IMR-90 (cell line): Measurements from ENCODE around the gene RPLP1. TPM values are rescaled to one million over a fixed set of nuclear protein-coding genes. Genes with fewer than 3 reads are reported as not detected.

ENCODE experiments used
- ATAC-seq: fragments of 200-7000 bp; cut with Tn5 transposase; 2 replicates; pipeline ENCODE4 v1.9.1; 2020; ENCODE audit warnings: low read depth, mild to moderate bottlenecking, moderate library complexity
- BruUV-seq: library from RNA; stranded (reverse); fragments of 400-500 nt; replicated peaks from 2 replicates; lab custom pipeline; 2021; lab: Mats Ljungman, UMichigan
- CTCF ChIA-PET: fragments of 300-600 bp; formaldehyde crosslinking; extraction: SDS; loops from one replicate; lab custom pipeline; 2021; ENCODE audit warnings: antibody characterized with exemption; lab: Yijun Ruan, JAX
- POLR2A ChIA-PET: fragments of 300-600 bp; sonication (Branson Sonifier 250); formaldehyde crosslinking; loops from one replicate; lab custom pipeline; 2022; ENCODE audit warnings: antibody characterized with exemption; ENCODE audit not compliant: unreplicated experiment; lab: Charles Lee
- DNase-seq: peaks from one replicate; pipeline ENCODE4 v3.0.0; 2013
- H2AFZ ChIP-seq: replicated peaks from 2 replicates; pipeline ENCODE3; 2013; ENCODE audit warnings: low read length, mild to moderate bottlenecking; ENCODE audit not compliant: poor library complexity
- H2AK5ac ChIP-seq: 2 replicates; pipeline ENCODE4 v1.6.1; 2013; ENCODE audit warnings: low read depth, low read length, inconsistent platforms
- H2AK9ac ChIP-seq: replicated peaks from 2 replicates; pipeline ENCODE3; 2013; ENCODE audit warnings: mild to moderate bottlenecking, low read depth, low read length, moderate library complexity; ENCODE audit not compliant: poor library complexity
- H2BK120ac ChIP-seq: 2 replicates; pipeline ENCODE4 v1.6.1; 2013; ENCODE audit warnings: low read depth, low read length, inconsistent platforms
- H2BK15ac ChIP-seq: 3 replicates; pipeline ENCODE4 v1.6.1; 2013; ENCODE audit warnings: low read depth, low read length, inconsistent platforms
- H2BK20ac ChIP-seq: 2 replicates; pipeline ENCODE4 v1.6.1; 2013; ENCODE audit warnings: low read depth, mild to moderate bottlenecking, inconsistent platforms, low read length, moderate library complexity
- H2BK5ac ChIP-seq: 2 replicates; pipeline ENCODE4 v1.6.1; 2013; ENCODE audit warnings: mild to moderate bottlenecking, low read depth, low read length, inconsistent platforms; ENCODE audit not compliant: poor library complexity, severe bottlenecking
- H3K14ac ChIP-seq: replicated peaks from 2 replicates; pipeline ENCODE4 v1.6.1; 2013; ENCODE audit warnings: low read depth, low read length, inconsistent platforms
- H3K18ac ChIP-seq: 2 replicates; pipeline ENCODE4 v1.6.1; 2013; ENCODE audit warnings: low read depth, low read length, control low read depth
- H3K23ac ChIP-seq: 2 replicates; pipeline ENCODE4 v1.6.1; 2013; ENCODE audit warnings: low read depth, low read length, inconsistent platforms
- H3K27ac ChIP-seq: 2 replicates; pipeline ENCODE4 v1.5.1; 2013; ENCODE audit warnings: mild to moderate bottlenecking, control low read depth, low read length; ENCODE audit not compliant: insufficient read depth
- H3K27me3 ChIP-seq: 2 replicates; pipeline ENCODE4 v1.6.1; 2013; ENCODE audit warnings: low read length; ENCODE audit not compliant: control insufficient read depth, insufficient read depth
- H3K36me3 ChIP-seq: 2 replicates; pipeline ENCODE4 v1.6.1; 2013; ENCODE audit warnings: low read length, mixed read lengths; ENCODE audit not compliant: control insufficient read depth, insufficient read depth
- H3K4ac ChIP-seq: 2 replicates; pipeline ENCODE4 v1.6.1; 2013; ENCODE audit warnings: low read depth, low read length, inconsistent platforms
- H3K4me1 ChIP-seq: 2 replicates; pipeline ENCODE4 v1.6.1; 2013; ENCODE audit warnings: low read length, mixed read lengths; ENCODE audit not compliant: control insufficient read depth, insufficient read depth
- H3K4me2 ChIP-seq: 2 replicates; pipeline ENCODE4 v1.6.1; 2013; ENCODE audit warnings: low read depth, mild to moderate bottlenecking, control low read depth, low read length, moderate library complexity
- H3K4me3 ChIP-seq: 2 replicates; pipeline ENCODE4 v1.5.1; 2013; ENCODE audit warnings: low read depth, mild to moderate bottlenecking, control low read depth, low read length, moderate library complexity; ENCODE audit not compliant: insufficient read depth
- H3K56ac ChIP-seq: 2 replicates; pipeline ENCODE4 v1.6.1; 2013; ENCODE audit warnings: low read length, inconsistent platforms; ENCODE audit not compliant: insufficient read depth; ENCODE audit errors: extremely low read depth
- H3K79me1 ChIP-seq, 2 experiments: 2 replicates each; pipeline ENCODE4 v1.6.1; 2013; ENCODE audit warnings: low read length in 2 of 2, inconsistent platforms in 1 of 2, low read depth in 1 of 2
- H3K9ac ChIP-seq: 2 replicates; pipeline ENCODE4 v1.6.1; 2013; ENCODE audit warnings: low read depth, low read length, control low read depth
- H3K9me1 ChIP-seq: 2 replicates; pipeline ENCODE4 v1.6.1; 2013; ENCODE audit warnings: low read length, inconsistent platforms; ENCODE audit not compliant: insufficient read depth
- H3K9me3 ChIP-seq: 2 replicates; pipeline ENCODE4 v1.6.1; 2013; ENCODE audit warnings: low read length; ENCODE audit not compliant: control insufficient read depth, insufficient read depth
- H4K20me1 ChIP-seq: 2 replicates; pipeline ENCODE4 v1.6.1; 2013; ENCODE audit warnings: low read length, inconsistent platforms; ENCODE audit not compliant: insufficient read depth
- H4K5ac ChIP-seq: 2 replicates; pipeline ENCODE4 v1.6.1; 2013; ENCODE audit warnings: mild to moderate bottlenecking, low read depth, low read length, control low read depth
- H4K8ac ChIP-seq, 2 experiments: 2 replicates each; pipeline ENCODE4 v1.6.1; 2013; ENCODE audit warnings: low read depth in 2 of 2, low read length in 2 of 2, control low read depth in 1 of 2, inconsistent platforms in 1 of 2
- H4K91ac ChIP-seq: 2 replicates; pipeline ENCODE4 v1.6.1; 2013; ENCODE audit warnings: low read depth, low read length, inconsistent platforms; ENCODE audit not compliant: insufficient read depth
- BHLHE40 ChIP-seq: fragments of 150-350 bp; IDR thresholded peaks from 2 replicates; pipeline ENCODE4 v1.6.1; 2016; ENCODE audit warnings: mild to moderate bottlenecking, low read depth, low read length
- CEBPB ChIP-seq: IDR thresholded peaks from 2 replicates; pipeline ENCODE4 v1.6.1; 2012; ENCODE audit warnings: low read depth, low read length, improper control_type of control experiment
- CHD1 ChIP-seq: IDR thresholded peaks from 2 replicates; pipeline ENCODE4 v1.6.1; 2012; ENCODE audit warnings: low read depth, low read length, improper control_type of control experiment
- FOS ChIP-seq: fragments of 150-350 bp; IDR thresholded peaks from 2 replicates; pipeline ENCODE4 v1.6.1; 2016; ENCODE audit warnings: low read depth, low read length
- MAFK ChIP-seq: IDR thresholded peaks from 2 replicates; pipeline ENCODE4 v1.6.1; 2012; ENCODE audit warnings: low read depth, low read length, improper control_type of control experiment
- MAZ ChIP-seq: IDR thresholded peaks from 2 replicates; pipeline ENCODE4 v1.6.1; 2012; ENCODE audit warnings: low read depth, mild to moderate bottlenecking, low read length, improper control_type of control experiment, moderate library complexity, borderline replicate concordance
- POLR2A ChIP-seq: IDR thresholded peaks from 2 replicates; pipeline ENCODE4 v1.6.1; 2012; ENCODE audit warnings: mild to moderate bottlenecking, low read depth, low read length
- RAD21 ChIP-seq: IDR thresholded peaks from 2 replicates; pipeline ENCODE4 v1.6.1; 2012; ENCODE audit warnings: low read length, improper control_type of control experiment
- RCOR1 ChIP-seq: IDR thresholded peaks from 2 replicates; pipeline ENCODE4 v1.6.1; 2012; ENCODE audit warnings: mild to moderate bottlenecking, low read length, improper control_type of control experiment; ENCODE audit not compliant: insufficient replicate concordance
- RFX5 ChIP-seq: IDR thresholded peaks from 2 replicates; pipeline ENCODE4 v1.8.0; 2012; ENCODE audit warnings: low read depth, mild to moderate bottlenecking, low read length, moderate library complexity
- SMC3 ChIP-seq: fragments of 150-350 bp; IDR thresholded peaks from 2 replicates; pipeline ENCODE4 v1.6.1; 2016; ENCODE audit warnings: low read depth, mild to moderate bottlenecking, antibody characterized with exemption, low read length, moderate library complexity
- WGBS, 2 experiments: methylation state at CpG; one replicate each; pipeline versions ENCODE4 v1.1.5 to v1.1.7; 2013; ENCODE audit warnings: missing lambda C conversion rate in 2 of 2; ENCODE audit not compliant: insufficient read length in 1 of 2; ENCODE audit errors: extremely low coverage in 2 of 2; 5-methylcytosine and 5-hydroxymethylcytosine counted together
- dilution Hi-C: fragments of 300-500 bp; cut with HindIII; formaldehyde crosslinking; loops from one replicate; pipeline ENCODE4 v1.14.3; 2018; ENCODE audit warnings: low sequenced_read_pairs; ENCODE audit not compliant: unreplicated experiment
- in situ Hi-C: fragments of 300-500 bp; cut with MboI; formaldehyde crosslinking; loops from 3 replicates; pipeline ENCODE4 v1.14.3; 2019; ENCODE audit warnings: low sequenced_read_pairs, inconsistent platforms, mixed read lengths
- intact Hi-C: fragments of 100-400 bp; cut with micrococcal nuclease; formaldehyde crosslinking; loops from 2 replicates; pipeline ENCODE4 v1.10.0; 2022
- polyA plus RNA-seq, 3 experiments: library from polyadenylated mRNA; depleted of rRNA; stranded (reverse); fragments of >200 nt; gene quantifications; 2 replicates each; pipeline ENCODE4 v1.2.3, GENCODE V29; 2012; ENCODE audit warnings: low replicate concordance in 1 of 3
- total RNA-seq: library from RNA; depleted of rRNA; stranded (reverse); fragments of >200 nt; gene quantifications from 2 replicates; pipeline ENCODE4 v1.2.3, GENCODE V29; 2012
- TF ChIP-seq, protein P1 (sequence below): conservative IDR thresholded peaks from 2 replicates; pipeline ENCODE4 v1.5.1; 2012; ENCODE audit warnings: mild to moderate bottlenecking, low read depth, low read length, improper control_type of control experiment
- TF ChIP-seq, protein P2 (sequence below): fragments of 150-350 bp; IDR thresholded peaks from 2 replicates; pipeline ENCODE4 v1.6.1; 2016; ENCODE audit warnings: low read depth, mild to moderate bottlenecking, low read length, moderate library complexity, borderline replicate concordance

The RPLP1 gene
- total and polyA plus RNA-seq, 2 of the 4 experiments (the other 2 are of a cell fraction), result 97.0 to 1,440 TPM

DNA sequence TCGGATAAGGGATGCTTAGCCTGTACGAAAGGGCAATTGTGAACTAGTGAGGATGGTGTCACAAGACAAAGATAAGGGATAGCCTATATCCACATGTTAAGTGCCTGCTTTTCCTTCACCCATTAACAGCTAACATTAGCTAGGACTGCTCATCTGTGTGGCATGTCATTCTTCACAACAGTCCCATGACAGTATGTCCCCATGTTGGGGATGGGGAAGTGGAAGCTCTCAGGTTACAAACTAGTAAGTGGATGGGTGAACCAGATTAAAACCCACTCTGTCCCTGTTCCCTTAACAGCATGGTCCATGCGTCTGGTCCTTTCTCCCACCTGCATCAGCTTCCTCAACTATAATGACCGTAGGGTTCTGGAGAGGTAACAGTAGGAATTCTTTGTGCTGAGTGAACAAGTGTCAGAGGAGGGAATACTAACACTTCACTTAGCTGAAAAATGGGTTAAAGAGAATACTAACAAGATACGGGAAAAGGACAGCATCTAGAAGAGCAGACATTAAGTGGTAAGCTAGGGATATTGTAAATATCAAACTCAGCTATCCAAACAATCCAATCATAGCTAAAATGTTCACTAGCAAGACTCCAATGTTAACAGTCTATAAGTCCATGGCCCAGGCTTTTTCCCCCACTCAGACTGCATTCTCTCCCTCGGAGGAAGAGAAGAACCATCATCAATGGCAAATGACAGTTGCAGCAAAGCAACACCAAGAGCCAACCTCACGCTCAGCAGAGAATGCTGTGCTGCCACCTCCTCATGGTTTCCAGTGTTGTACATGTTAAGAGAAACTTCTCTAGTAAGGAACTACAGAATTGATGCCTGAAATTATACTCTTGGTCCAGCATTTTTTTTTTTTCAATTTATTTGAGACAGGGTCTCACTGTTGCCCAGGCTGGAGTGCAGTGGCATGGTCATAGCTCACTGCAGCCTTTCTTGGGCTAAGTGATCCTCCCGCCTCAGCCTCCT, 5.0 kb downstream of the RPLP1 start:
- peaks cover 12 to 56% of the 10 kb centered on the region in 2 experiments for H3K79me1 ChIP-seq
- no peak for TF ChIP-seq CEBPB
- TF ChIP-seq MAZ, result no peak
- TF ChIP-seq BHLHE40, result no peak
- no peak for TF ChIP-seq MAFK
- TF ChIP-seq RAD21, result no peak
- no peak for TF ChIP-seq SMC3
- no peak; the same call in 1 of the 2 replicates for TF ChIP-seq POLR2A
- TF ChIP-seq RFX5, result no peak
- TF ChIP-seq, protein P1, sequence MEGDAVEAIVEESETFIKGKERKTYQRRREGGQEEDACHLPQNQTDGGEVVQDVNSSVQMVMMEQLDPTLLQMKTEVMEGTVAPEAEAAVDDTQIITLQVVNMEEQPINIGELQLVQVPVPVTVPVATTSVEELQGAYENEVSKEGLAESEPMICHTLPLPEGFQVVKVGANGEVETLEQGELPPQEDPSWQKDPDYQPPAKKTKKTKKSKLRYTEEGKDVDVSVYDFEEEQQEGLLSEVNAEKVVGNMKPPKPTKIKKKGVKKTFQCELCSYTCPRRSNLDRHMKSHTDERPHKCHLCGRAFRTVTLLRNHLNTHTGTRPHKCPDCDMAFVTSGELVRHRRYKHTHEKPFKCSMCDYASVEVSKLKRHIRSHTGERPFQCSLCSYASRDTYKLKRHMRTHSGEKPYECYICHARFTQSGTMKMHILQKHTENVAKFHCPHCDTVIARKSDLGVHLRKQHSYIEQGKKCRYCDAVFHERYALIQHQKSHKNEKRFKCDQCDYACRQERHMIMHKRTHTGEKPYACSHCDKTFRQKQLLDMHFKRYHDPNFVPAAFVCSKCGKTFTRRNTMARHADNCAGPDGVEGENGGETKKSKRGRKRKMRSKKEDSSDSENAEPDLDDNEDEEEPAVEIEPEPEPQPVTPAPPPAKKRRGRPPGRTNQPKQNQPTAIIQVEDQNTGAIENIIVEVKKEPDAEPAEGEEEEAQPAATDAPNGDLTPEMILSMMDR, result no peak
- TF ChIP-seq RCOR1, result no peak
- TF ChIP-seq CHD1, result no peak
- TF ChIP-seq, protein P2, sequence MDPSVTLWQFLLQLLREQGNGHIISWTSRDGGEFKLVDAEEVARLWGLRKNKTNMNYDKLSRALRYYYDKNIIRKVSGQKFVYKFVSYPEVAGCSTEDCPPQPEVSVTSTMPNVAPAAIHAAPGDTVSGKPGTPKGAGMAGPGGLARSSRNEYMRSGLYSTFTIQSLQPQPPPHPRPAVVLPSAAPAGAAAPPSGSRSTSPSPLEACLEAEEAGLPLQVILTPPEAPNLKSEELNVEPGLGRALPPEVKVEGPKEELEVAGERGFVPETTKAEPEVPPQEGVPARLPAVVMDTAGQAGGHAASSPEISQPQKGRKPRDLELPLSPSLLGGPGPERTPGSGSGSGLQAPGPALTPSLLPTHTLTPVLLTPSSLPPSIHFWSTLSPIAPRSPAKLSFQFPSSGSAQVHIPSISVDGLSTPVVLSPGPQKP, result no peak
- TF ChIP-seq FOS, result no peak

More for the DNA sequence above, 5.0 kb downstream of the RPLP1 start:
- Histone ChIP-seq H3K9me1 (peaks cover 26% of the 10 kb centered on the region), H2BK20ac (no peak overlapping the region), H3K4me1 (peaks cover 14% of the 10 kb centered on the region), H2BK15ac (no peak overlapping the region), H3K9ac (no peak overlapping the region), H3K4me3 (no peak overlapping the region), H2BK5ac (peak overlapping the region; percentile 40), H3K56ac (no peak overlapping the region), H4K5ac (no peak overlapping the region), H4K20me1 (peaks cover 55% of the 10 kb centered on the region), H3K4ac (no peak overlapping the region), H3K18ac (no peak overlapping the region), H3K27ac (peak overlapping the region; percentile 45; the same call in 1 of the 2 replicates), H3K4me2 (peak overlapping the region; percentile 12; the same call in 1 of the 2 replicates), H3K23ac (peak overlapping the region; percentile 68), H4K91ac (no peak overlapping the region), H4K8ac (peak overlapping the region in 1 of 2 experiments; percentile 57; a peak in 1 of 4 replicates), H3K27me3 (no peaks in the 10 kb centered on the region), H2AFZ (no peak overlapping the region), H2BK120ac (no peak overlapping the region), H3K36me3 (peaks cover 24% of the 10 kb centered on the region), H3K9me3 (no peaks in the 10 kb centered on the region), H2AK9ac (no peak overlapping the region), H2AK5ac (no peak overlapping the region), H3K14ac (0 out of 2 replicates have a peak overlapping the region, but pooled peaks have one; percentile 33)
- intact Hi-C loops (loop anchor here (10.0 kb wide), 1 partner anchor 293 kb away; the partner anchor contains the start of gene GLCE), in situ Hi-C loops (no loop called here), dilution Hi-C loops (no loop called here)
- WGBS, 2 experiments, result no CpG with 5 or more reads among the region's 8 CpGs
- no TSS peak for BruUV-seq
- DNase-seq (peak; percentile 34), ATAC-seq (0 out of 2 replicates have a peak, but pooled peaks have one; percentile 2)
- POLR2A ChIA-PET, result no interaction called here
- CTCF ChIA-PET, result no interaction called here
